ENCODE data around the gene C1orf210. TPM values are rescaled to one million over a fixed set of nuclear protein-coding genes. Genes with fewer than 3 reads are reported as not detected.

The C1orf210 gene
- total RNA-seq, 1 experiment from 2014 or later = 29.3 TPM

- ChIA-PET CTCF (no interaction called here), POLR2A (ENCODE audit: unreplicated experiment) (interaction anchor here (0.6 kb wide), 1 partner anchor 11 kb away, joined by 6 read pairs; no protein-coding TSS in a partner anchor)
- Histone ChIP-seq H3K4me3 (no peak overlapping the region), H3K27me3 (ENCODE audit: insufficient read depth, low read depth) (no peaks in the 10 kb centered on the region), H3K9me2 (ENCODE audit: insufficient read depth) (no peaks in the 10 kb centered on the region), H3K4me2 (no peak overlapping the region), H3K4me1 (replicated peaks; ENCODE audit: insufficient read depth) (no peaks in the 10 kb centered on the region), H3K9me3 (ENCODE audit: insufficient read depth, low read depth) (no peaks in the 10 kb centered on the region), H3F3A (ENCODE audit: insufficient read depth, low read depth) (no peaks in the 10 kb centered on the region), H4K20me1 (ENCODE audit: insufficient read depth) (no peaks in the 10 kb centered on the region), H3K36me3 (ENCODE audit: low read depth) (no peaks in the 10 kb centered on the region), H3K27ac (no peak overlapping the region), H2AFZ (no peak overlapping the region), H3K79me2 (ENCODE audit: low read depth) (no peaks in the 10 kb centered on the region)
- intact Hi-C loops (cut with micrococcal nuclease; ENCODE audit: unreplicated experiment) = no loop called here
- TF ChIP-seq EZH2 (IDR thresholded peaks at IDR 0.05; ENCODE audit: low read depth) (no peak), CTCF (conservative IDR thresholded peaks at IDR 0.05) (no peak)
- no TSS peak for BruUV-seq (replicated peaks)
- DNase-seq = no peak
Observed at GRCh38 chr1:43302721-43303470, 17.5 kb upstream of the C1orf210 start.

GRCh38 chr1:43302201-43302600 is 16.8 kb upstream of the C1orf210 start:
- H4K20me1 ChIP-seq (ENCODE audit: insufficient read depth) = no peaks in the 10 kb centered on the region
- TF ChIP-seq CTCF (conservative IDR thresholded peaks at IDR 0.05) (no peak), EZH2 (IDR thresholded peaks at IDR 0.05; ENCODE audit: low read depth) (no peak)
- CTCF ChIA-PET = no interaction called here
- BruUV-seq (replicated peaks) = no TSS peak
- H2AFZ ChIP-seq = no peak overlapping the region
- no peaks in the 10 kb centered on the region for H3K36me3 ChIP-seq (ENCODE audit: low read depth)
- no peaks in the 10 kb centered on the region for H3K27me3 ChIP-seq (ENCODE audit: insufficient read depth, low read depth)
- H3K27ac ChIP-seq = no peak overlapping the region
- intact Hi-C loops (cut with micrococcal nuclease; ENCODE audit: unreplicated experiment) = no loop called here
- no peak for DNase-seq
- no peaks in the 10 kb centered on the region for H3K4me1 ChIP-seq (replicated peaks; ENCODE audit: insufficient read depth)
- no peak overlapping the region for H3K4me2 ChIP-seq
- POLR2A ChIA-PET (ENCODE audit: unreplicated experiment) = no interaction called here
- no peak overlapping the region for H3K4me3 ChIP-seq
- no peaks in the 10 kb centered on the region for H3K9me3 ChIP-seq (ENCODE audit: insufficient read depth, low read depth)
- H3F3A ChIP-seq (ENCODE audit: insufficient read depth, low read depth) = no peaks in the 10 kb centered on the region
- no peaks in the 10 kb centered on the region for H3K79me2 ChIP-seq (ENCODE audit: low read depth)
- no peaks in the 10 kb centered on the region for H3K9me2 ChIP-seq (ENCODE audit: insufficient read depth)

- H3K27ac ChIP-seq = no peak within 1 kb of the TSS
- peaks cover 16% of the 10 kb centered on the region for H3K4me1 ChIP-seq (replicated peaks; ENCODE audit: insufficient read depth)
- H3F3A ChIP-seq (ENCODE audit: insufficient read depth, low read depth) = peaks cover 1% of the 10 kb centered on the region; the same call in 1 of the 2 replicates
- H3K4me2 ChIP-seq = no peak within 1 kb of the TSS
- H3K36me3 ChIP-seq (ENCODE audit: low read depth) = no peaks in the 10 kb centered on the region
- POLR2A ChIA-PET (ENCODE audit: unreplicated experiment) = interaction anchor here (0.6 kb wide), 1 partner anchor 14 kb away, joined by 7 read pairs; no protein-coding TSS in a partner anchor
- no TSS peak for BruUV-seq (replicated peaks)
- intact Hi-C loops (cut with micrococcal nuclease; ENCODE audit: unreplicated experiment) = no loop called here
- H3K9me2 ChIP-seq (ENCODE audit: insufficient read depth) = no peaks in the 10 kb centered on the region
- CTCF ChIA-PET = no interaction called here
- TF ChIP-seq CTCF (conservative IDR thresholded peaks at IDR 0.05) (no peak), EZH2 (IDR thresholded peaks at IDR 0.05; ENCODE audit: low read depth) (no peak)
- no peak within 1 kb of the TSS for H3K4me3 ChIP-seq
- DNase-seq = no peak
- no peaks in the 10 kb centered on the region for H3K27me3 ChIP-seq (ENCODE audit: insufficient read depth, low read depth)
- no peaks in the 10 kb centered on the region for H3K79me2 ChIP-seq (ENCODE audit: low read depth)
- H4K20me1 ChIP-seq (ENCODE audit: insufficient read depth) = no peaks in the 10 kb centered on the region
- no peak within 1 kb of the TSS for H2AFZ ChIP-seq
- H3K9me3 ChIP-seq (ENCODE audit: insufficient read depth, low read depth) = no peaks in the 10 kb centered on the region
Observed at GRCh38 chr1:43300378-43301094, 15.2 kb upstream of the C1orf210 start, which contains the start of gene TIE1. TSS of gene TIE1 (plus strand) at chr1:43300982. CDS start at chr1:43301072, 90 bp downstream.
